Gastrocnemius medialis (tissue), 4 donors: ENCODE results near the gene ZP1.

Source experiments
- POLR2A ChIP-seq, 2 donors: fragments of 450-650 bp; IDR thresholded peaks; one replicate each; pipeline ENCODE4 v1.6.1; 2017; ENCODE audit warnings: antibody characterized with exemption in 2 of 2, mild to moderate bottlenecking in 2 of 2, moderate library complexity in 2 of 2
- TF ChIP-seq, protein P1 (sequence below), 5 experiments: fragments of 450-650 bp in 3 of 5; fragments of 200-600 bp in 2 of 5; sonication (generic) in 2 of 5; IDR thresholded peaks in 4 of 5; conservative IDR thresholded peaks in 1 of 5; 1 replicate in 4 of 5; 2 replicates in 1 of 5; pipeline ENCODE4 v1.5.1; 2016 to 2019; ENCODE audit warnings: antibody characterized with exemption in 5 of 5, mild to moderate bottlenecking in 3 of 5, moderate library complexity in 3 of 5

- TF ChIP-seq, protein P1, sequence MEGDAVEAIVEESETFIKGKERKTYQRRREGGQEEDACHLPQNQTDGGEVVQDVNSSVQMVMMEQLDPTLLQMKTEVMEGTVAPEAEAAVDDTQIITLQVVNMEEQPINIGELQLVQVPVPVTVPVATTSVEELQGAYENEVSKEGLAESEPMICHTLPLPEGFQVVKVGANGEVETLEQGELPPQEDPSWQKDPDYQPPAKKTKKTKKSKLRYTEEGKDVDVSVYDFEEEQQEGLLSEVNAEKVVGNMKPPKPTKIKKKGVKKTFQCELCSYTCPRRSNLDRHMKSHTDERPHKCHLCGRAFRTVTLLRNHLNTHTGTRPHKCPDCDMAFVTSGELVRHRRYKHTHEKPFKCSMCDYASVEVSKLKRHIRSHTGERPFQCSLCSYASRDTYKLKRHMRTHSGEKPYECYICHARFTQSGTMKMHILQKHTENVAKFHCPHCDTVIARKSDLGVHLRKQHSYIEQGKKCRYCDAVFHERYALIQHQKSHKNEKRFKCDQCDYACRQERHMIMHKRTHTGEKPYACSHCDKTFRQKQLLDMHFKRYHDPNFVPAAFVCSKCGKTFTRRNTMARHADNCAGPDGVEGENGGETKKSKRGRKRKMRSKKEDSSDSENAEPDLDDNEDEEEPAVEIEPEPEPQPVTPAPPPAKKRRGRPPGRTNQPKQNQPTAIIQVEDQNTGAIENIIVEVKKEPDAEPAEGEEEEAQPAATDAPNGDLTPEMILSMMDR (IDR thresholded peaks at IDR 0.05 in 4 of 5, conservative IDR thresholded peaks at IDR 0.05 in 1 of 5): no peak
- no peak for TF ChIP-seq POLR2A (IDR thresholded peaks at IDR 0.05)
Measured at GRCh38 chr11:60867871-60868681, 734 bp downstream of the ZP1 start.
